Hepatocyte (in vitro differentiated cells): ENCODE data around the gene SLC7A10. TPM values are rescaled to one million over a fixed set of nuclear protein-coding genes. Genes with fewer than 3 reads are reported as not detected.

Experiments
- DNase-seq: peaks from one replicate; pipeline ENCODE4 v3.0.0-alpha.2; 2016; ENCODE audit warnings: low spot score
- H2AFZ ChIP-seq: fragments of 200-600 bp; sonication (generic); 2 replicates; pipeline ENCODE4 v1.6.0; 2016; ENCODE audit warnings: antibody characterized with exemption, mild to moderate bottlenecking
- H3K27ac ChIP-seq: fragments of 200-600 bp; sonication (generic); 2 replicates; pipeline ENCODE4 v1.5.1; 2016; ENCODE audit warnings: mild to moderate bottlenecking
- H3K27me3 ChIP-seq: fragments of 200-600 bp; sonication (generic); 2 replicates; pipeline ENCODE4 v1.6.1; 2016
- H3K36me3 ChIP-seq: fragments of 200-600 bp; sonication (generic); replicated peaks from 2 replicates; pipeline ENCODE4 v1.5.1; 2016; ENCODE audit warnings: low read depth; ENCODE audit not compliant: insufficient read depth
- H3K4me1 ChIP-seq: fragments of 200-600 bp; sonication (generic); 2 replicates; pipeline ENCODE4 v1.5.1; 2016; ENCODE audit warnings: mild to moderate bottlenecking, moderate library complexity; ENCODE audit not compliant: insufficient read depth
- H3K4me2 ChIP-seq: fragments of 200-600 bp; sonication (generic); 2 replicates; pipeline ENCODE4 v1.6.0; 2016
- H3K4me3 ChIP-seq: fragments of 200-600 bp; sonication (generic); 2 replicates; pipeline ENCODE4 v1.5.1; 2016; ENCODE audit warnings: mild to moderate bottlenecking
- H3K79me2 ChIP-seq: fragments of 200-600 bp; sonication (generic); 2 replicates; pipeline ENCODE4 v1.6.0; 2017; ENCODE audit warnings: mild to moderate bottlenecking
- H3K9me2 ChIP-seq: fragments of 200-600 bp; sonication (generic); replicated peaks from 2 replicates; pipeline ENCODE4 v1.6.0; 2017; ENCODE audit warnings: mild to moderate bottlenecking; ENCODE audit not compliant: insufficient read depth
- H3K9me3 ChIP-seq: fragments of 200-600 bp; sonication (generic); 2 replicates; pipeline ENCODE4 v1.5.1; 2016; ENCODE audit warnings: low read depth, mild to moderate bottlenecking
- H4K20me1 ChIP-seq: fragments of 200-600 bp; sonication (generic); 2 replicates; pipeline ENCODE4 v1.6.0; 2016; ENCODE audit warnings: mild to moderate bottlenecking; ENCODE audit not compliant: insufficient read depth, poor library complexity, severe bottlenecking
- EZH2 ChIP-seq: fragments of 200-600 bp; sonication (generic); IDR thresholded peaks from 2 replicates; pipeline ENCODE4 v1.6.1; 2016; ENCODE audit warnings: antibody characterized with exemption, mild to moderate bottlenecking, borderline replicate concordance
- EZH2phosphoT487 ChIP-seq: fragments of 200-600 bp; sonication (generic); IDR thresholded peaks from one replicate; pipeline ENCODE4 v1.6.1; 2018; ENCODE audit warnings: antibody characterized with exemption, mild to moderate bottlenecking, low read depth, moderate library complexity; ENCODE audit not compliant: unreplicated experiment, severe bottlenecking
- WGBS: methylation state at CpG from one replicate; pipeline ENCODE4 v1.1.6; 2016; ENCODE audit warnings: low lambda C conversion rate; ENCODE audit errors: missing lambda C conversion rate; 5-methylcytosine and 5-hydroxymethylcytosine counted together
- polyA plus RNA-seq: library from polyadenylated mRNA; unstranded; fragments of >200 nt; fragmentation: Nextera tagmentation; extraction: Ambion mirVana; gene quantifications from 2 replicates; pipeline ENCODE4 v1.2.1, GENCODE V29; 2016
- total RNA-seq: library from RNA; depleted of rRNA; stranded (reverse); fragments of >200 nt; gene quantifications from 2 replicates; pipeline ENCODE4 v1.2.3, GENCODE V29; 2014
- TF ChIP-seq, protein P1 (sequence below): fragments of 200-600 bp; sonication (generic); IDR thresholded peaks from 2 replicates; pipeline ENCODE4 v1.5.1; 2016; ENCODE audit warnings: antibody characterized with exemption, mild to moderate bottlenecking; ENCODE audit not compliant: poor library complexity

Gene SLC7A10
- total and polyA plus RNA-seq, 2 experiments from 2014 or later = 5.5 to 7.3 TPM

DNA sequence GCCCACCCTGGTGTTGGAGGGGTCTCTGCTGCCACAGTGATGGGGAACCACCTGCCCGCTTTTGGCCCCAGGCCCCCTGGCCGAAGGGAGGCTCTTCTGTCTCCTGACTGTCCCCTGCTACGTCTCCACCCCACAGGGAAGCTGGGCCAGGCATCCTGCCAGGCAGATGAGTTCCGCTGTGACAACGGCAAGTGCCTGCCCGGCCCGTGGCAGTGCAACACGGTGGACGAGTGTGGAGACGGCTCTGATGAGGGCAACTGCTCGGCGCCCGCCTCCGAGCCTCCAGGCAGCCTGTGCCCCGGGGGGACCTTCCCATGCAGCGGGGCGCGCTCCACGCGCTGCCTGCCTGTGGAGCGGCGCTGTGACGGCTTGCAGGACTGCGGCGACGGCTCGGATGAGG is 20.5 kb downstream of the SLC7A10 start:
- Histone ChIP-seq H4K20me1 (no peaks in the 10 kb centered on the region), H3K79me2 (no peaks in the 10 kb centered on the region), H3K4me1 (no peaks in the 10 kb centered on the region), H3K9me3 (no peaks in the 10 kb centered on the region), H3K9me2 (no peaks in the 10 kb centered on the region), H3K4me3 (no peak overlapping the region), H3K4me2 (no peak overlapping the region), H3K36me3 (no peaks in the 10 kb centered on the region), H3K27me3 (no peaks in the 10 kb centered on the region), H2AFZ (no peak overlapping the region), H3K27ac (no peak overlapping the region)
- no peak for TF ChIP-seq EZH2phosphoT487
- TF ChIP-seq, protein P1, sequence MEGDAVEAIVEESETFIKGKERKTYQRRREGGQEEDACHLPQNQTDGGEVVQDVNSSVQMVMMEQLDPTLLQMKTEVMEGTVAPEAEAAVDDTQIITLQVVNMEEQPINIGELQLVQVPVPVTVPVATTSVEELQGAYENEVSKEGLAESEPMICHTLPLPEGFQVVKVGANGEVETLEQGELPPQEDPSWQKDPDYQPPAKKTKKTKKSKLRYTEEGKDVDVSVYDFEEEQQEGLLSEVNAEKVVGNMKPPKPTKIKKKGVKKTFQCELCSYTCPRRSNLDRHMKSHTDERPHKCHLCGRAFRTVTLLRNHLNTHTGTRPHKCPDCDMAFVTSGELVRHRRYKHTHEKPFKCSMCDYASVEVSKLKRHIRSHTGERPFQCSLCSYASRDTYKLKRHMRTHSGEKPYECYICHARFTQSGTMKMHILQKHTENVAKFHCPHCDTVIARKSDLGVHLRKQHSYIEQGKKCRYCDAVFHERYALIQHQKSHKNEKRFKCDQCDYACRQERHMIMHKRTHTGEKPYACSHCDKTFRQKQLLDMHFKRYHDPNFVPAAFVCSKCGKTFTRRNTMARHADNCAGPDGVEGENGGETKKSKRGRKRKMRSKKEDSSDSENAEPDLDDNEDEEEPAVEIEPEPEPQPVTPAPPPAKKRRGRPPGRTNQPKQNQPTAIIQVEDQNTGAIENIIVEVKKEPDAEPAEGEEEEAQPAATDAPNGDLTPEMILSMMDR = no peak
- TF ChIP-seq EZH2 = no peak
- WGBS = 96% methylated on average over 27 of the region's 27 CpGs
- no peak for DNase-seq

DNA sequence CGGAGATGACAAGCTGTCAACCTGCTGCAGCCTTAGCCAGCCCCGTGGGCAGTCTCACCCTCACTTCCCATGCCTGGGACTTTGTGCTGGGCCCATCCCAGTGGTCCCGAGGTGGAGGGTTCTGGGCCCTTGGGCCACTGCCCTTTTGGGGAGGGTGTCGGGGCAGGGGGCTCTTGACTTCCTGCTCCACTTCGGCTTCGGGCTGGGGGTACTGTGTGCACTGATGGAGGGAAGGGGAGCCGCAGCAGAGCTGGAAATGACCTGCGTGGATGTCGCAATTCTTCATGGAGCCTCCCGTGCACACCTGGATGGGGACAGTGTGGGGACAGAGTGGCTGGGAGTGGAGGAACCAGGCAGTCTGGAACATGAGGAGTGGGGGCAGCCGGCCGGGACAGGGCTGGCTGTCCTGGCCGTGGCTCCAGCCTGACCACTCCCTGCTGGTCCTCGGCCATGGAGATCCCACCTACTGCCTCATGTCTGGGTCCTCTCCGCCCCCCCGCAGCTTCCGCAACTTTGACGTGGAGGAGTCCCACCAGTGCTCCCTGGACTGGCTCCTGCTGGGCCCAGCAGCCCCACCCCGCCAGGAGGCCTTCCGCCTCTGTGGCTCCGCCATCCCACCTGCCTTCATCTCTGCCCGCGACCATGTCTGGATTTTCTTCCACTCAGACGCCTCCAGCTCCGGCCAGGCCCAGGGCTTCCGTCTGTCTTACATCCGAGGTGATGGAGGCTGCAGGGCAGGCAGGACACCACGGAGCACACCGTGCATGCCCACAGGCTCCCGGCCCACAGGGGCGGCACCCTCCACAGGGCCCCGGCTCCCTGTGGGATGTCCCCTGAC is 21.3 kb downstream of the SLC7A10 start:
- Histone ChIP-seq H3K4me1 (no peaks in the 10 kb centered on the region), H3K9me3 (no peaks in the 10 kb centered on the region), H3K4me3 (no peak overlapping the region), H3K9me2 (no peaks in the 10 kb centered on the region), H3K79me2 (no peaks in the 10 kb centered on the region), H3K36me3 (no peaks in the 10 kb centered on the region), H3K4me2 (no peak overlapping the region), H3K27ac (no peak overlapping the region), H4K20me1 (no peaks in the 10 kb centered on the region), H3K27me3 (no peaks in the 10 kb centered on the region), H2AFZ (no peak overlapping the region)
- WGBS = 97% methylated on average over 31 of the region's 32 CpGs
- DNase-seq = no peak
- TF ChIP-seq, protein P1 = no peak
- TF ChIP-seq EZH2 = no peak
- TF ChIP-seq EZH2phosphoT487 = no peak

DNA sequence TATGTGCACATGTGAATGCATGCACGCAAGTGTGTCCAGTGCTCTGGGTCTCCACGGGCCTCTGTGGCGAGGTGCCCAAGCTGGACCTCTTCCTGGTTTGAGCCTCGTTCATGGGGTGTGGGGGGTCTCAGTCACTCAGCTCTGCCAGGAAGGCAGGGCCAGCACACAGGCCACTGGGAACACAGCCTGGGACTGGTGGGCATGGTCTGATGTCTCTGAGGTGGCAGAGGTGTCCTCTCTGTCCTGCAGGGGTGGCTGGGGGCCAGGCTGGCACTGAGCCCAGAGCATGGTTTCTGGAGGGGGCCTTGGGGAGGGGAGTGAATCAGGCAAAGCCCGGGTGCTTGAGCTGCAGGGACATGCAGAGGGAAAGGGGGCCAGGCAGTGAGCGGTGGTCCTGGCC is 22.1 kb downstream of the SLC7A10 start:
- no peak overlapping the region for H2AFZ ChIP-seq
- no peaks in the 10 kb centered on the region for H3K9me2 ChIP-seq
- no peaks in the 10 kb centered on the region for H3K4me1 ChIP-seq
- no peaks in the 10 kb centered on the region for H3K9me3 ChIP-seq
- H3K79me2 ChIP-seq = no peaks in the 10 kb centered on the region
- no peaks in the 10 kb centered on the region for H3K27me3 ChIP-seq
- H3K4me2 ChIP-seq = no peak overlapping the region
- no peak overlapping the region for H3K27ac ChIP-seq
- no peaks in the 10 kb centered on the region for H4K20me1 ChIP-seq
- H3K4me3 ChIP-seq = no peak overlapping the region
- 99% methylated on average over 6 of the region's 6 CpGs for WGBS
- DNase-seq = no peak
- H3K36me3 ChIP-seq = no peaks in the 10 kb centered on the region
- TF ChIP-seq EZH2 (no peak), EZH2phosphoT487 (no peak)
- TF ChIP-seq, protein P1 = no peak
